HG03097 (cell line): Measurements from ENCODE around the gene TWNK.
"Not testable (repeated sequence)": the region's sequence is repeated elsewhere in the genome, so short reads cannot be mapped to it uniquely, and the experiment has no call there.

Experiments
- ATAC-seq: cut with Tn5 transposase; IDR thresholded peaks from one replicate; pipeline ENCODE4 v1.9.1; 2021; ENCODE audit not compliant: unreplicated experiment, low FRiP score

The TWNK gene

GRCh38 chr10:100972115-100972903 is 15.0 kb upstream of the TWNK start:
- no peak for ATAC-seq

GRCh38 chr10:100972904-100973535 is 14.3 kb upstream of the TWNK start:
- no peak for ATAC-seq

- ATAC-seq: not testable (repeated sequence)
Observed at GRCh38 chr10:100975397-100975796, 11.9 kb upstream of the TWNK start.

GRCh38 chr10:100976906-100977305 is 10.4 kb upstream of the TWNK start:
- no peak for ATAC-seq

- no peak for ATAC-seq
Observed at GRCh38 chr10:100977436-100977835, 9.9 kb upstream of the TWNK start.

GRCh38 chr10:100978121-100978900 is 9.0 kb upstream of the TWNK start:
- no peak for ATAC-seq

- no peak for ATAC-seq
Observed at GRCh38 chr10:100978901-100979195, 8.5 kb upstream of the TWNK start.

- no peak for ATAC-seq
Observed at GRCh38 chr10:100979791-100980272, 7.5 kb upstream of the TWNK start.

- no peak for ATAC-seq
Observed at GRCh38 chr10:100980311-100980710, 7.0 kb upstream of the TWNK start.

GRCh38 chr10:100980711-100981110 is 6.6 kb upstream of the TWNK start:
- ATAC-seq: no peak

GRCh38 chr10:100981178-100981772 is 6.1 kb upstream of the TWNK start:
- no peak for ATAC-seq

- ATAC-seq: no peak
Observed at GRCh38 chr10:100982916-100983830, 4.2 kb upstream of the TWNK start.

- ATAC-seq: no peak
Observed at GRCh38 chr10:100983868-100984671, 3.3 kb upstream of the TWNK start.

GRCh38 chr10:100984672-100985177 is 2.6 kb upstream of the TWNK start:
- ATAC-seq: no peak

GRCh38 chr10:100985336-100985735 is 2.0 kb upstream of the TWNK start:
- ATAC-seq: no peak

GRCh38 chr10:100986623-100986951 is 756 bp upstream of the TWNK start:
- ATAC-seq: no peak

- ATAC-seq: no peak
Observed at GRCh38 chr10:100987685-100988049, 324 bp downstream of the TWNK start.

- ATAC-seq: no peak
Observed at GRCh38 chr10:100988166-100988565, 823 bp downstream of the TWNK start.

- no peak for ATAC-seq
Observed at GRCh38 chr10:100989088-100989487, 1.7 kb downstream of the TWNK start.
